Measurements from ENCODE around the gene RNF133. TPM values are rescaled to one million over a fixed set of nuclear protein-coding genes. Genes with fewer than 3 reads are reported as not detected.
"Not testable (repeated sequence)": the region's sequence is repeated elsewhere in the genome, so short reads cannot be mapped to it uniquely, and the experiment has no call there.

The RNF133 gene
- total RNA-seq, 3 donors from 2014 or later = 0.41 to 1.1 (median 0.46) TPM

DNA sequence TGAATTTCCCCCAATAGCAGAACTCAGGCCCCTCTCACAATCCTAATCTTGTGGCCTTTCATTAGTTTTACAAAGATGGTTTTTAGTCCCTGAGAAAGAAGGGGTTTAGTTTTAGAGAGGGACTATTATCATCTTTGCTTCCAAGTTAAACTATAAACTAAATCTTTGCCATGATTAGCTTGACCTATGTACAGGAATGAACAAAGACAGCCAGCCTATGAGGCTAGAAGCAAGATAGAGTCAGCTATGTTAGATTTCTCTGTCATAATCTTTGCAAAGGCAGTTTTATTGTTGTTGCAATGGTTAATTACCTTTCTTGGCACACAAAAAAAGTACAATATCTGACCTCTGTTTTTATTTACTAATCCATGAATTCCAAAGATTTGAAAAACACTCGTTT is 19.1 kb downstream of the RNF133 start:
- no peaks in the 10 kb centered on the region for H3K36me3 ChIP-seq (ENCODE audit: low read depth)
- no peaks in the 10 kb centered on the region for H3K9me3 ChIP-seq
- ATAC-seq (peak; percentile 76), DNase-seq (no peak)
- intact Hi-C loops (cut with DNase I, micrococcal nuclease) = no loop called here
- no peaks in the 10 kb centered on the region for H3K4me1 ChIP-seq (ENCODE audit: low read depth)
- H3K4me3 ChIP-seq = no peak overlapping the region
- TF ChIP-seq, protein P1, sequence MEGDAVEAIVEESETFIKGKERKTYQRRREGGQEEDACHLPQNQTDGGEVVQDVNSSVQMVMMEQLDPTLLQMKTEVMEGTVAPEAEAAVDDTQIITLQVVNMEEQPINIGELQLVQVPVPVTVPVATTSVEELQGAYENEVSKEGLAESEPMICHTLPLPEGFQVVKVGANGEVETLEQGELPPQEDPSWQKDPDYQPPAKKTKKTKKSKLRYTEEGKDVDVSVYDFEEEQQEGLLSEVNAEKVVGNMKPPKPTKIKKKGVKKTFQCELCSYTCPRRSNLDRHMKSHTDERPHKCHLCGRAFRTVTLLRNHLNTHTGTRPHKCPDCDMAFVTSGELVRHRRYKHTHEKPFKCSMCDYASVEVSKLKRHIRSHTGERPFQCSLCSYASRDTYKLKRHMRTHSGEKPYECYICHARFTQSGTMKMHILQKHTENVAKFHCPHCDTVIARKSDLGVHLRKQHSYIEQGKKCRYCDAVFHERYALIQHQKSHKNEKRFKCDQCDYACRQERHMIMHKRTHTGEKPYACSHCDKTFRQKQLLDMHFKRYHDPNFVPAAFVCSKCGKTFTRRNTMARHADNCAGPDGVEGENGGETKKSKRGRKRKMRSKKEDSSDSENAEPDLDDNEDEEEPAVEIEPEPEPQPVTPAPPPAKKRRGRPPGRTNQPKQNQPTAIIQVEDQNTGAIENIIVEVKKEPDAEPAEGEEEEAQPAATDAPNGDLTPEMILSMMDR (IDR thresholded peaks at IDR 0.05) = no peak

GRCh38 chr7:122679269-122679709 is 19.6 kb downstream of the RNF133 start:
- intact Hi-C loops (cut with DNase I, micrococcal nuclease); H3K36me3 ChIP-seq (ENCODE audit: low read depth); H3K9me3 ChIP-seq; H3K4me3 ChIP-seq; H3K4me1 ChIP-seq (ENCODE audit: low read depth): not testable (repeated sequence)
- DNase-seq (peak in 2 of 3 donors; percentile 40 to 42), ATAC-seq (peak; percentile 45)

GRCh38 chr7:122677149-122677548 is 21.8 kb downstream of the RNF133 start:
- Histone ChIP-seq H3K9me3 (no peaks in the 10 kb centered on the region), H3K36me3 (ENCODE audit: low read depth) (no peaks in the 10 kb centered on the region), H3K4me1 (ENCODE audit: low read depth) (no peaks in the 10 kb centered on the region), H3K4me3 (no peak overlapping the region)
- intact Hi-C loops (cut with DNase I, micrococcal nuclease) = no loop called here
- no peak for DNase-seq
- no peak for ATAC-seq
- TF ChIP-seq, protein P1 (IDR thresholded peaks at IDR 0.05) = no peak

DNA sequence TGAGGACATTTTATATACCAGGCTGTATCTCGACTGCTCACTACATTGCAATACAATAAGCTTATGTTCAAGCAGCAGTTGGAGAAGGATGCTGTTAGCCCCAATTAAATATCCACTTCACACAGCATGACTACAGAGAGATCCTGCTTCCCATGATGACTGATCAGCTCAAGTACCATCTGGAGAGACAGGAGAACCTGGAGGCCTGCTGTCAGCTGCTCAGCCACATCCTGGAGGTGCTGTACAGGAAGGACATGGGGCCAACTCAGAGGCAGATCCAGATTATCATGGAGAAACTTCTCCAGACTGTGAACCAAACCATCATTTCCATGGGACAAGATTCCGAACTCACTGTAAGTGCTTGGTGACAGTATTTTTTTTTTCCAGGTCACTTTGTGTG is 22.5 kb downstream of the RNF133 start:
- no peaks in the 10 kb centered on the region for H3K9me3 ChIP-seq
- H3K36me3 ChIP-seq (ENCODE audit: low read depth) = no peaks in the 10 kb centered on the region
- no peaks in the 10 kb centered on the region for H3K4me1 ChIP-seq (ENCODE audit: low read depth)
- intact Hi-C loops (cut with DNase I, micrococcal nuclease) = no loop called here
- TF ChIP-seq, protein P1 (IDR thresholded peaks at IDR 0.05) = no peak
- DNase-seq = no peak
- ATAC-seq = no peak
- no peak overlapping the region for H3K4me3 ChIP-seq

GRCh38 chr7:122675621-122676020 is 23.3 kb downstream of the RNF133 start:
- H3K36me3 ChIP-seq (ENCODE audit: low read depth) = no peaks in the 10 kb centered on the region
- no peaks in the 10 kb centered on the region for H3K4me1 ChIP-seq (ENCODE audit: low read depth)
- intact Hi-C loops (cut with DNase I, micrococcal nuclease) = no loop called here
- TF ChIP-seq, protein P1 (IDR thresholded peaks at IDR 0.05) = no peak
- DNase-seq = no peak
- no peaks in the 10 kb centered on the region for H3K9me3 ChIP-seq
- no peak for ATAC-seq
- H3K4me3 ChIP-seq = no peak overlapping the region

GRCh38 chr7:122675011-122675410 is 23.9 kb downstream of the RNF133 start:
- TF ChIP-seq, protein P1 (IDR thresholded peaks at IDR 0.05) = no peak
- intact Hi-C loops (cut with DNase I, micrococcal nuclease) = no loop called here
- Histone ChIP-seq H3K4me3 (no peak overlapping the region), H3K9me3 (no peaks in the 10 kb centered on the region), H3K4me1 (ENCODE audit: low read depth) (no peaks in the 10 kb centered on the region), H3K36me3 (ENCODE audit: low read depth) (no peaks in the 10 kb centered on the region)
- ATAC-seq (no peak), DNase-seq (no peak)

Measured in mucosa of descending colon (tissue), 3 donors.